GM12874 (cell line): ENCODE results near the gene CNTN6.

Experiments
- TF ChIP-seq, protein P1 (sequence below): IDR thresholded peaks from 2 replicates; pipeline ENCODE4 v1.5.1; 2011; ENCODE audit warnings: low read depth, mild to moderate bottlenecking, control low read depth, low read length, moderate library complexity; ENCODE audit not compliant: insufficient read depth

Gene CNTN6

DNA sequence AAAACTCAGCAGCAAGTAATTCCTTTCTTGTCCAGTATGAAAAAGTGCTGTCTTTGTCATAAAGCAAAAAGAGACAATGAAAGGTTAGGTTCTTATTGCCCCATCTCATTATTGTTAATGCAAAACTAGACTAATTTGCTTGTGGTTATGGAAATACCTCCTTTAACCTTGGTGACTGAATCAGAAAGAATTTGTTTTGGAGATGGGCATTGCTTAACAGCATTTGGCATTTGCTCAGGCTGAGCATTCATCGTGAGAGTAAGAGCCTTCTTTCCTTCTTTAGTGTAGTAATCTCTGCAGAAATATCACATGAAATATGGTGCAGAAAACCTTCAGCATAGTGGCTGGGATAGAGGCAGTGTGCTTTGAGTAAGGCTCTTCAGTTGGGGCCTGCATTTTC, 103.1 kb downstream of the CNTN6 start:
- TF ChIP-seq, protein P1, sequence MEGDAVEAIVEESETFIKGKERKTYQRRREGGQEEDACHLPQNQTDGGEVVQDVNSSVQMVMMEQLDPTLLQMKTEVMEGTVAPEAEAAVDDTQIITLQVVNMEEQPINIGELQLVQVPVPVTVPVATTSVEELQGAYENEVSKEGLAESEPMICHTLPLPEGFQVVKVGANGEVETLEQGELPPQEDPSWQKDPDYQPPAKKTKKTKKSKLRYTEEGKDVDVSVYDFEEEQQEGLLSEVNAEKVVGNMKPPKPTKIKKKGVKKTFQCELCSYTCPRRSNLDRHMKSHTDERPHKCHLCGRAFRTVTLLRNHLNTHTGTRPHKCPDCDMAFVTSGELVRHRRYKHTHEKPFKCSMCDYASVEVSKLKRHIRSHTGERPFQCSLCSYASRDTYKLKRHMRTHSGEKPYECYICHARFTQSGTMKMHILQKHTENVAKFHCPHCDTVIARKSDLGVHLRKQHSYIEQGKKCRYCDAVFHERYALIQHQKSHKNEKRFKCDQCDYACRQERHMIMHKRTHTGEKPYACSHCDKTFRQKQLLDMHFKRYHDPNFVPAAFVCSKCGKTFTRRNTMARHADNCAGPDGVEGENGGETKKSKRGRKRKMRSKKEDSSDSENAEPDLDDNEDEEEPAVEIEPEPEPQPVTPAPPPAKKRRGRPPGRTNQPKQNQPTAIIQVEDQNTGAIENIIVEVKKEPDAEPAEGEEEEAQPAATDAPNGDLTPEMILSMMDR = no peak

GRCh38 chr3:1197051-1197450, 104.2 kb downstream of the CNTN6 start:
- TF ChIP-seq, protein P1 = no peak

DNA sequence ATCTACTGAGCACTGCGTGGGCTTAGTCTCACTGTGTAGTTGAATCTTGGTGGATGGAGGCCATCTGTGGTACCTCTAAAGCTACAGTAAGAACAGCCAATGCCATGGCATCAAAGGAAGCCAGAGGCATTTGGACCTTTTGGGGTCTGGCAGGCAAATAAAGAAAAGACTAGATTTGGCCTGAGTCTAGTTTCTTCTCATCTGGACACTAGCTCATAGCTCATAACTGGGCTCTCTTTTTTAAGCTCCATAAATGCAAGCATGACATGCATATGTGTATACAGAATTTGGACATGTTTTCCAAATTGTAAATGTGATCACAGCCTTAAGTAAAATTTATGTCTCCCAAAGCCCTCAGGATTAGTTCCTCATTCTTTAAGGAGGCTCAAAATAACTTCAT, 107.5 kb downstream of the CNTN6 start:
- TF ChIP-seq, protein P1 = no peak

GRCh38 chr3:1207904-1208303, 115.1 kb downstream of the CNTN6 start:
- TF ChIP-seq, protein P1 = no peak

DNA sequence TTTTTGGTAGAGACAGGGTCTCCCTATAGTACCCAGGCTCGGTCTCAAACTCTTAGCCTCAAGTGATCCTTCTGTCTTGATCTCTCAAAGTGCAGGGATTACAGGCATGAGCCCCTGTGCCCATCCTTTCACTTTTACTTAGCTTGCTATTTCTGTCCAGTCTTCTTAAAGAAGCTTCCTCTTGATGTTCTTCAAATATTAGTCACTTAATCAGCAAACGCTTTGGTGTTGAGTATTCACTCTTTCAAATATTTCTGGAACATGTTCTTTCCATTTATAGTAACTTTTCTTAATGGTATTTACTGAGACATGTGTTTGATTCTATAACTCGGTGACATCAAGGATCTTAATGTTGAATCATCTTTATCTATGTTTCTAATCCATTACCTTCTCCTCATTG, 122.1 kb downstream of the CNTN6 start:
- TF ChIP-seq, protein P1 = no peak

DNA sequence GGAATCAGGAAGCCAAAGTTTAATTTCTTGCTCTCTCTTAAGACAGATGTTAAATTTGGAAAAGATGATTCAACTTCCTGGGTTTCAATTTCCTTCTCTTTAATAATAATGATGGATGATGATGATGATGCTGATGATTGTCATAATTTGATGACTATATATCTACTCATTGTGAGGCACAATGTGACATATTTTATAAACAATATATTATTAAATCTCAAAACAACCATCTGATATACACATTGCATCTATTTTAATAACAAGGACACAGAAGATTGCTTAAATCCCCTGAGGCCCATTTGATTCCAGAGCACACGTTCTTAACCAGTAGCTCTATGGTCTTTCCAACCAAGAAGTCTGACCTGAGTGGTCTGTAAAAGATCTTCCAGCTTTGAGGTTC, 124.0 kb downstream of the CNTN6 start:
- TF ChIP-seq, protein P1 = no peak

DNA sequence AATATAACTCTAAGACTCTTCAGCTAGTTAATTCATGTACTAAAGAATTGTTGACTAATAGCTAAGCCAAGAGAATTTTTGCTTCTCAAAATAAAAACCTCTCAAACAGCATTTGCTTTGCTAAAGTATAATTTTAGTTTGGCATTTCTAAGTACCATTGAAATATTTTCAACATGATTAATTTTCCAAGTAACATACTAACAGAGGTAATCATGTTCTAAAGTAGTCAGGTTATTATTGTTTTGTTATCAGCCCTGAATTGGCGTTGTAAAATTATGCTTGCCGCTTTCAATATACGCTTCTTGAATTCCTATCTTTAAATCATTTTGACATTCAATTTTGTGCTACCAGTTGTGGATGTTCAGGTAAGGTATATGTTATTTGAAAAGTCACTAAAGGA, 134.3 kb downstream of the CNTN6 start:
- TF ChIP-seq, protein P1 = no peak

DNA sequence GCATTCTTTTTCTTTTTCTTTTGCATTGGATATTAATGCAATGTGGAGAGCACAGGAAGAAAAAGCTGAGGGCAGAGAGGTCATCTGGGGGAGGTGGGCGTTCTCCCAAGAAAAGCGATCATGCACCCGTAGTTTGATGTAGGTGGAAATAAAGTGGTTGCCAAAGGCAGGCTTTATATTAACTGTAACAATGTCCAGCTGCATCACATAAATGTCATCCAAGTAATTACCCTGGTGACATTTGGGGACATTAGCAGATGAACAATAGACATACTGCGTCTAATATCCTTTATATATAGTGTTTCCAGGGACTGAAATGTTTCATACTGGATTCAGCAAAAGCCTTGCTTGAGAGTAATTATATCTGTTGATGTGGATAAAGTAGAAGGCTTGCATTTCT, 135.5 kb downstream of the CNTN6 start:
- TF ChIP-seq, protein P1 = no peak
